ENCODE results near the gene LSM14A.

GRCh38 chr19:34155686-34156085 is 16.6 kb upstream of the LSM14A start:
- TF ChIP-seq POLR2A (IDR thresholded peaks at IDR 0.05; ENCODE audit: low read depth, low read length) (no peak), TAF1 (IDR thresholded peaks at IDR 0.05; ENCODE audit: low read depth, low read length) (no peak), PAX5 (IDR thresholded peaks at IDR 0.05; ENCODE audit: insufficient read depth, low read length, severe bottlenecking) (no peak), POLR2AphosphoS5 (IDR thresholded peaks at IDR 0.05; ENCODE audit: low read depth, low read length) (no peak), POU2F2 (IDR thresholded peaks at IDR 0.05; ENCODE audit: low read depth, low read length) (no peak)

All from GM12891 (cell line).